Thyroid gland (tissue), 4 donors: Measurements from ENCODE around the gene UGT1A1.

Source experiments
- CTCF ChIP-seq, 6 experiments: fragments of 200-600 bp in 3 of 6; fragments of 450-650 bp in 3 of 6; sonication (generic) in 3 of 6; IDR thresholded peaks; one replicate each; pipeline ENCODE4 v1.5.1; 2016 to 2019; ENCODE audit warnings: antibody characterized with exemption in 6 of 6, mild to moderate bottlenecking in 2 of 6, inconsistent platforms in 1 of 6, moderate library complexity in 1 of 6
- POLR2A ChIP-seq, 2 donors: fragments of 450-650 bp; IDR thresholded peaks; one replicate each; pipeline ENCODE4 v1.6.1; 2017; ENCODE audit warnings: antibody characterized with exemption in 2 of 2, mild to moderate bottlenecking in 2 of 2, moderate library complexity in 1 of 2

GRCh38 chr2:233799087-233799665 is 39.1 kb downstream of the UGT1A1 start:
- TF ChIP-seq POLR2A (IDR thresholded peaks at IDR 0.05), result no peak
- TF ChIP-seq CTCF (IDR thresholded peaks at IDR 0.05), result no peak
